Measurements from ENCODE around the gene OR6X1.
"Not testable (repeated sequence)": the region's sequence is repeated elsewhere in the genome, so short reads cannot be mapped to it uniquely, and the experiment has no call there.

The OR6X1 gene

GRCh38 chr11:123753110-123753509 is 1.2 kb downstream of the OR6X1 start:
- DNase-seq (ENCODE audit: low read depth, low spot score): no peak

- DNase-seq (ENCODE audit: low read depth, low spot score): no peak
These were observed 2.5 kb downstream of the OR6X1 start for GRCh38 chr11:123751781-123752180.

- DNase-seq (ENCODE audit: low read depth, low spot score): not testable (repeated sequence)
These were observed 6.0 kb downstream of the OR6X1 start for GRCh38 chr11:123748349-123748748.

GRCh38 chr11:123745764-123746451 is 8.4 kb downstream of the OR6X1 start:
- no peak for DNase-seq (ENCODE audit: low read depth, low spot score)

- DNase-seq (ENCODE audit: low read depth, low spot score): no peak
These were observed 11.6 kb downstream of the OR6X1 start for GRCh38 chr11:123742724-123743120.

- DNase-seq (ENCODE audit: low read depth, low spot score): no peak
These were observed 12.1 kb downstream of the OR6X1 start for GRCh38 chr11:123742031-123742723.

GRCh38 chr11:123741159-123742030 is 12.9 kb downstream of the OR6X1 start, which contains the start of gene ZNF202:
TSS of gene ZNF202 (minus strand) at chr11:123741660. CDS start at chr11:123730888, 10,772 bp downstream.
- DNase-seq (ENCODE audit: low read depth, low spot score): peak; percentile 83

- DNase-seq (ENCODE audit: low read depth, low spot score): no peak
These were observed 13.5 kb downstream of the OR6X1 start for GRCh38 chr11:123740787-123741158.

GRCh38 chr11:123738374-123738773 is 15.9 kb downstream of the OR6X1 start:
- no peak for DNase-seq (ENCODE audit: low read depth, low spot score)

GRCh38 chr11:123736769-123737168 is 17.5 kb downstream of the OR6X1 start:
- DNase-seq (ENCODE audit: low read depth, low spot score): no peak

- DNase-seq (ENCODE audit: low read depth, low spot score): no peak
These were observed 24.7 kb downstream of the OR6X1 start for GRCh38 chr11:123729602-123730001.

- DNase-seq (ENCODE audit: low read depth, low spot score): no peak
These were observed 28.2 kb downstream of the OR6X1 start for GRCh38 chr11:123725995-123726655.

GRCh38 chr11:123719452-123719851 is 34.9 kb downstream of the OR6X1 start:
- DNase-seq (ENCODE audit: low read depth, low spot score): no peak

GRCh38 chr11:123718469-123718868 is 35.8 kb downstream of the OR6X1 start:
- no peak for DNase-seq (ENCODE audit: low read depth, low spot score)

- no peak for DNase-seq (ENCODE audit: low read depth, low spot score)
These were observed 36.3 kb downstream of the OR6X1 start for GRCh38 chr11:123718063-123718462.

GRCh38 chr11:123712627-123713026 is 41.7 kb downstream of the OR6X1 start:
- not testable (repeated sequence) for DNase-seq (ENCODE audit: low read depth, low spot score)

- DNase-seq (ENCODE audit: low read depth, low spot score): peak; percentile 19
These were observed 46.6 kb downstream of the OR6X1 start for GRCh38 chr11:123707606-123708205.

- DNase-seq (ENCODE audit: low read depth, low spot score): no peak
These were observed 47.1 kb downstream of the OR6X1 start for GRCh38 chr11:123707206-123707605.

- no peak for DNase-seq (ENCODE audit: low read depth, low spot score)
These were observed 50.0 kb downstream of the OR6X1 start for GRCh38 chr11:123704341-123704740.
